NAMALWA (cell line): ENCODE measurements around the gene TINAG.

Experiments
- DNase-seq: peaks from one replicate; pipeline ENCODE4 v3.0.0-alpha.2; 2015; ENCODE audit warnings: low spot score

The TINAG gene, protein sequence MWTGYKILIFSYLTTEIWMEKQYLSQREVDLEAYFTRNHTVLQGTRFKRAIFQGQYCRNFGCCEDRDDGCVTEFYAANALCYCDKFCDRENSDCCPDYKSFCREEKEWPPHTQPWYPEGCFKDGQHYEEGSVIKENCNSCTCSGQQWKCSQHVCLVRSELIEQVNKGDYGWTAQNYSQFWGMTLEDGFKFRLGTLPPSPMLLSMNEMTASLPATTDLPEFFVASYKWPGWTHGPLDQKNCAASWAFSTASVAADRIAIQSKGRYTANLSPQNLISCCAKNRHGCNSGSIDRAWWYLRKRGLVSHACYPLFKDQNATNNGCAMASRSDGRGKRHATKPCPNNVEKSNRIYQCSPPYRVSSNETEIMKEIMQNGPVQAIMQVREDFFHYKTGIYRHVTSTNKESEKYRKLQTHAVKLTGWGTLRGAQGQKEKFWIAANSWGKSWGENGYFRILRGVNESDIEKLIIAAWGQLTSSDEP

DNA sequence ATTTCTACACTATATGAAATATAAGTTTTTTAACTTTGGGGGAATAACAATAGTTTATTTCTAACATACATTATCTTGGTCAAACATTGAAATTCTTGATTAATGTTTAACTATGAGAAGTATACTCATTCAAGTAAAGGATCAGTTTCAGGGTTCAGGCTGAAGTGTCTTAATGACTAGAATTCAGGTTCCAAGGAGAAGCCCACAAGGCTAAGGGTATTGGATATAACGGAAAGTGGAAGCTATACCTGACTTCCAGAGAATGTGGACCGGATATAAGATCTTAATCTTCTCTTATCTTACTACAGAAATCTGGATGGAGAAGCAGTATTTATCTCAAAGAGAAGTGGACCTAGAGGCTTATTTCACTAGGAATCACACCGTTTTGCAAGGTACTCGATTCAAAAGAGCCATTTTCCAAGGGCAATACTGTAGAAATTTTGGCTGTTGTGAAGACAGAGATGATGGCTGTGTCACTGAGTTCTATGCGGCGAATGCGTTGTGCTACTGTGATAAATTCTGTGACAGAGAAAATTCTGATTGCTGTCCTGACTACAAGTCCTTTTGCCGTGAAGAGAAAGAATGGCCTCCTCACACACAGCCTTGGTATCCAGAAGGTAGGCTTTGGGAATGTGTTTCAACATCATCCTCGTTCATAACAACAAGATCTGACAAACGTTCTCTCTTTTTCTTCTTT, at the start of gene TINAG:
TINAG (plus strand) TSS at position 153 of the 697 bp plus-strand sequence; CDS start at position 263, 110 bp downstream.
- no peak for DNase-seq

DNA sequence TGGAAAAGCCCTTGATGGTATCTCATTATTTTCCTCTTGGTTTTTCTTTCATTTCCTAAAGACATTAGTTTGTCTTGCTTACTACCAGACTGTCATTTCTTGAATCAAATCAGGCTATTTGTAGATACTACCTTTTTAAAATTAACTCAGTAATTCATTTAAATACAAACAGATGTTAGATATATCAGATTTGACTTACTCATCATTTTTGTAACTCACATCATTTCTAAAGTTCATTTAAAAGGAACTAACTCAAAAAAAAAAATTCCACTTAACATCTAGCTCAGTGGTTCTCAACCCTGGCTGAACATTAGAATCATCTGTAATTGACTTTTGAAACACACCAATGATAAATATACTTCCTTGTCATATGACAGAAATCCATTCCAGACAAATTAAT, 48.2 kb upstream of the TINAG start:
- no peak for DNase-seq

DNA sequence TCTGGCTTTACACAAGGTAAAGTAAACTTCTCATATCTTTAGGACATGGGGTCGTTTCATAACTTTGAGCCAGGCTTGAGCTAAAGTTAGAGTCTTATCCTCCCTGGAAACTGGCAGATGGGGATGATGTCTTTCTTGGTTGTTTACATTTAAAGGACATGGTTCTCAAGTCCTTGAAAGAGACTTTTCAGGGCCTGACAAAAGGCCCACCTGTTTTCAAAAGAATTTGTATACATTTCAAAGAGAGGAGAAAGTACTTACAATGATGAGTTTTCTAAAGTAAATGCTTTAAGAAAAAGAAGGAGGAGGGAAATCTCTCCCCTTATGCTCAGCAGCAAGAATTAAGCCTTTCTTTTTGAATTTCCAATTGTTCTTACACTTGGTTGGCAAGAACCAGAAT, 45.7 kb upstream of the TINAG start:
- DNase-seq, result no peak

GRCh38 chr6:54262971-54263370, 45.3 kb upstream of the TINAG start:
- no peak for DNase-seq

DNA sequence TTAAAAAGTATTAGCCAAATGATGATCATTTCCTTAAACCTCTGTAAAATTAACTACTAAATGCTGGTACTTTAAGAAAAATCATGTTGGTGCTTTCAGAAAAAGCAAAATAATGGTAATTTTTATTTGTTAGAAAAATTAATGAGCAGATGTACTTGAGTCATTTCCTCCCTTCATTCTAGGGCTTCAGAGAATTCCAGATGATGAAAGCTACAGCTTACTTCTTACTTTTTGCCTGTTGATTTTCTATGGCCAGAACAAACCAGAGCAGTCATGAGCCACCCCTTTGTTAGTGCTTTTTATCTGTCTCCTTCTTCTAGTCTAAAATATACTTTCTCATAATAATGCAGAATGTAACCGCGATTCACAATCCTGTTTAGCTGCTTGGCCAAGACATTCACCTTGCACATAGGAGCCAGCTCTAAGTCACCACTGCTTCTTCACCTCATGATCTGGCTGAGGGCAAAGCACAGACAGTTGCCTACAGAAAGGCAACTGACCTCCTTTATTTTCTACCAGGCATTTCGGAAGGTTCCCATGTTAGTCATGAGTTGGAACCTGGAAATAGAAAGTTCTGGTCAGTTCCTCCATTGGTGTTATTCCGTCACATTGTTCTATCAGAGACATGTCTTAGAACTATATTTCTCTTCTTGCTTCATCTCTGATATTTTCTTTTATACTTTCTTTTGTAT, 43.5 kb upstream of the TINAG start:
- DNase-seq, result no peak

GRCh38 chr6:54266400-54266923, 41.8 kb upstream of the TINAG start:
- no peak for DNase-seq

- DNase-seq, result peak; percentile 51
Measured at GRCh38 chr6:54267798-54268197, 40.4 kb upstream of the TINAG start.

- no peak for DNase-seq
Measured at GRCh38 chr6:54273214-54273820, 34.9 kb upstream of the TINAG start.

DNA sequence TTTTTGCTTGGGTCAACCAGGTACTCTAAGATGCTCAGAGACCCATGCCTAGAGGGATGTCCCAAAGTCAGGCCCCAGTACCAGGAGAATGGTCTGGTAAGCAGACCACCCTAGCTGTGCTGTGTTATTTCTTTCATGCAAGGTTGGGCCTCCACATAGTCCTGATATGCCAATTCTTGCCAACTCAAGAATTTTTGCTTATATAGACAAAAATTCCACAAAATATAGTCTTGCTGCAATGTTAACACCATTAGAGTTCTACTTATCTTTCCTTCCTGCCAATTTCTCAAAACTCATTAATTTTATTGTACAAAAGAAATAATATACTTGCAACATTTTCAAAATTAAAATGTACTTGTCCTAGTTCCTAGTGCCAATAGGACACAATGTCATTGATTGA, 33.9 kb upstream of the TINAG start:
- DNase-seq, result no peak

DNA sequence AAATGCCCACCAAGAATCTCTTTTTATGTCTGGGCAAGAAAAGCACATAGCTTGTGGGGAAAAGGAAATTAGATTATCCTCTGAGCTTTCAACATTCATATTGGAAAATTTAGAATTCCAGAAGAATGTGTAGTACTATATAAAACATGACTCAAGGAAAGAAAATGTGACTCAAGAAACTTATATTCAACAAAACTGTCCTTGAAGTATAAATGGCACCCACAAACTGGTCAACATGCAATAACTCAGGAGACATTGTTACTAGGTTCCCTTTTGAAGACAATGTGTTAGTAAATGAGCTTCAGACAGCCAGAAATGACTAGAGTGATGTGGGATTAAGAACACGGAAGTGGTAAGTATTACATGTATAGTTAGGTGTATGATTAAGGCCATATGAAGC, 26.1 kb upstream of the TINAG start:
- DNase-seq, result no peak

GRCh38 chr6:54284161-54284860, 23.9 kb upstream of the TINAG start:
- DNase-seq, result no peak

DNA sequence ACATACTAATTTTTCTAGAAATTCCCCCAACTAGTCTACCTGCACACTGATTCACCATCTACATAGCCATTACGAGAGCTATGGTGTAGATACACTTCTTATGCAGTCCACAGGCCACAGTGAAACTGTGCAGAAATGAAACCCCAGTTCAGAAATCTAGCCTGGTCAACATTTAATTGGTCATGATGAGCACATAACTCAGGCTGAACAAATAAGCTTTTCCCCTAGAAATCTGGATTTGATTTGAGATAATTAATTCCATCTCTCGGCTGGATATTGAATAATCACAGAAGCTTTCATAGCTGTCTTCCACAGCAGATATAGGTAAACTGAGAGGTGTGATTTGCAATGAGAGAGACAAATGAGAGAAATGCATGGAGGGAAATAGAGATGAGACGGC, 22.6 kb upstream of the TINAG start:
- DNase-seq, result no peak

GRCh38 chr6:54286141-54286540, 22.1 kb upstream of the TINAG start:
- DNase-seq, result no peak

DNA sequence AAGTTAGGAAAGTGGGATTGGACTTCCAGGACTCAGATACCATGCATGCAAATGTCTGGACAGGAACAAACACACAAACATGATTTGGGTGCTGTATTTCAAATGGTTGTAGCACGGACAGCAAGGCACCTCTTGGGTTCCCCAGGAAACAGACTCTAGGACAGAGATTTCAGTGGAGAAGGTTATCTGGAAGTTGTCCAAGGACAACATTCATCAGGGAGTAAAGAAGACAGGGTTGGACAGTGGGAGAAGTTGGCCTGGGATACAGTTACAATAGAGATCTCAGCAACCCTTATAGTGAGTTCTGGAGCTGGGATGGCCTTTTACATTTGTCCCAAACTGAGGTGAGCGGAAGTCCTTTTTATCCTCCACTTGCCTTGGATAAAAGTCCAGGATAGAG, 19.8 kb upstream of the TINAG start:
- DNase-seq, result no peak

GRCh38 chr6:54289426-54289825, 18.8 kb upstream of the TINAG start:
- no peak for DNase-seq

DNA sequence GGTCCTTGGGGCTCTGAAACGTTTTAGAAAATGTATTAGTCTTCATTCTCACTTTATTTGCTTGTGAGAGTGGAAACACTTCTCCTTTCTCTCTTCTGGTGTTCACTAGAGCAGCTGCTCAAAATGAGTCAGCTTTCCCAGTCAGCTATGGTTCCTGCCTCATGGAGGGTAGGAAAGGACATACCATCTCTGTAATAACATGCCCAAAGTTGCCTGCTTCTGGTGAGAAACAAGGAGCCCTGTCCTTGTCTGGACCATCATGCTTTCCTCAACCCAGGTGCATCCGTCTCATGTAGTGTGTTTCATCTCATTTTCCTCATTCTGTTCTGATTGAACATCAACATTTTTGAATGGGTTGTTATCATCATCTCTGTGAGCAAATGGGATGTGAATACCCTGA, 17.1 kb upstream of the TINAG start:
- DNase-seq, result peak; percentile 5

DNA sequence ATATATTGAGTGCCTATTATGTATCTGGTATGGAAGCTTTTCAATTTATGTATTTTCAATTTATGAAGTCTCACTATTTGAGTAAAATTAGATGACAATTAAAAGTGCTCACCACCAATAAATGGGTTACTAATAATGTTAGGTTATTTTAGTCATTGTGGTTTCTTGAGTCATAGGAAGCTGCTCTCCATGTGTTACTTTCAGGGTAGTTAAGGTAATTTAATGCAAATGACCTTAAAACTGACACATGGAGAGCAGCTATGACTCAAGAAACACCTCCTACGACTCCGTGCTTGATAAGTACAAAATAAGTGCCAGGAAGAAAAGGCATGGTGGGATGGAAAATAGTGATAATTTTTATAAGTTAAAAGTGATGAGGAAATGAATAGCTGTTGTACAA, 16.5 kb upstream of the TINAG start:
- no peak for DNase-seq

- DNase-seq, result no peak
Measured at GRCh38 chr6:54294965-54295532, 13.2 kb upstream of the TINAG start.

DNA sequence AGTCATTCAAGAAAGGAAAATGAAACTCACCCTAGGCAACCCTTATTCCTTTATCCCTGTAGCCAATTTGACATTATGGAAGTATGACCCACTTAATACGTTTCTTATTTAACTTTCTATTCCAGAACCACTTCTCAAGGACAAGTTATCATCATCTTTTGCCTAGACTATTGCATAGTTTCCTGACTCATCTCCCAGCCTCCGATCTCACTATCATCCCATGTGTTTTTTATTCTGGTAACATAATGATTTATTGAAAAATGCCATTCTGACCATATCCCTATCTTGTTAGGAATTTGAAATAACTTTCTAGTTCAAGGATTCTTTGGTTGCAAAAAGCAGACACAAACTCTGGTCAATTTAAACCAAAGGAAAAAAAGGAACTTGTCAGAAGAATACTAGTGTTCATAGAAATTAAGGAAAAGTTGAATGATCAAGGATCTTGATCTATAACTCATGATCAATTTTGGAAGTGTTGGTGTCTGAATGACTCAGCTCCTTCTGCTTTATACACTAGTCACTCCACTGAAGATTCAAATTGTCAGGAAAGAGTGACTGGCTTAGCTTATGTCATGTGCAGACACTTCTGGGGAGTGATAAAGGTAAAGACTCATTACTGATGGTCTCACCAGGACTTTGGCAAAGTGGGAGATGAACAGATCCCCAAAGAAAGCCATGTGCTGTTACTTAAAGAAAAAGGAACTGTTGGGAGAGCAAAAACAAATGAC, 8.5 kb upstream of the TINAG start:
- DNase-seq, result no peak

GRCh38 chr6:54301770-54302169, 6.5 kb upstream of the TINAG start:
- DNase-seq, result no peak
